ENCODE data around the gene ANKRD30B.
"Not testable (repeated sequence)": the region's sequence is repeated elsewhere in the genome, so short reads cannot be mapped to it uniquely, and the experiment has no call there.

The ANKRD30B gene, protein sequence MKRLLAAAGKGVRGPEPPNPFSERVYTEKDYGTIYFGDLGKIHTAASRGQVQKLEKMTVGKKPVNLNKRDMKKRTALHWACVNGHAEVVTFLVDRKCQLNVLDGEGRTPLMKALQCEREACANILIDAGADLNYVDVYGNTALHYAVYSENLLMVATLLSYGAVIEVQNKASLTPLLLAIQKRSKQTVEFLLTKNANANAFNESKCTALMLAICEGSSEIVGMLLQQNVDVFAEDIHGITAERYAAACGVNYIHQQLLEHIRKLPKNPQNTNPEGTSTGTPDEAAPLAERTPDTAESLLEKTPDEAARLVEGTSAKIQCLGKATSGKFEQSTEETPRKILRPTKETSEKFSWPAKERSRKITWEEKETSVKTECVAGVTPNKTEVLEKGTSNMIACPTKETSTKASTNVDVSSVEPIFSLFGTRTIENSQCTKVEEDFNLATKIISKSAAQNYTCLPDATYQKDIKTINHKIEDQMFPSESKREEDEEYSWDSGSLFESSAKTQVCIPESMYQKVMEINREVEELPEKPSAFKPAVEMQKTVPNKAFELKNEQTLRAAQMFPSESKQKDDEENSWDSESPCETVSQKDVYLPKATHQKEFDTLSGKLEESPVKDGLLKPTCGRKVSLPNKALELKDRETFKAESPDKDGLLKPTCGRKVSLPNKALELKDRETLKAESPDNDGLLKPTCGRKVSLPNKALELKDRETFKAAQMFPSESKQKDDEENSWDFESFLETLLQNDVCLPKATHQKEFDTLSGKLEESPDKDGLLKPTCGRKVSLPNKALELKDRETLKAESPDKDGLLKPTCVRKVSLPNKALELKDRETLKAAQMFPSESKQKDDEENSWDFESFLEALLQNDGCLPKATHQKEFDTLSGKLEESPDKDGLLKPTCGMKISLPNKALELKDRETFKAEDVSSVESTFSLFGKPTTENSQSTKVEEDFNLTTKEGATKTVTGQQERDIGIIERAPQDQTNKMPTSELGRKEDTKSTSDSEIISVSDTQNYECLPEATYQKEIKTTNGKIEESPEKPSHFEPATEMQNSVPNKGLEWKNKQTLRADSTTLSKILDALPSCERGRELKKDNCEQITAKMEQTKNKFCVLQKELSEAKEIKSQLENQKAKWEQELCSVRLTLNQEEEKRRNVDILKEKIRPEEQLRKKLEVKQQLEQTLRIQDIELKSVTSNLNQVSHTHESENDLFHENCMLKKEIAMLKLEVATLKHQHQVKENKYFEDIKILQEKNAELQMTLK (N-terminal part only)

DNA sequence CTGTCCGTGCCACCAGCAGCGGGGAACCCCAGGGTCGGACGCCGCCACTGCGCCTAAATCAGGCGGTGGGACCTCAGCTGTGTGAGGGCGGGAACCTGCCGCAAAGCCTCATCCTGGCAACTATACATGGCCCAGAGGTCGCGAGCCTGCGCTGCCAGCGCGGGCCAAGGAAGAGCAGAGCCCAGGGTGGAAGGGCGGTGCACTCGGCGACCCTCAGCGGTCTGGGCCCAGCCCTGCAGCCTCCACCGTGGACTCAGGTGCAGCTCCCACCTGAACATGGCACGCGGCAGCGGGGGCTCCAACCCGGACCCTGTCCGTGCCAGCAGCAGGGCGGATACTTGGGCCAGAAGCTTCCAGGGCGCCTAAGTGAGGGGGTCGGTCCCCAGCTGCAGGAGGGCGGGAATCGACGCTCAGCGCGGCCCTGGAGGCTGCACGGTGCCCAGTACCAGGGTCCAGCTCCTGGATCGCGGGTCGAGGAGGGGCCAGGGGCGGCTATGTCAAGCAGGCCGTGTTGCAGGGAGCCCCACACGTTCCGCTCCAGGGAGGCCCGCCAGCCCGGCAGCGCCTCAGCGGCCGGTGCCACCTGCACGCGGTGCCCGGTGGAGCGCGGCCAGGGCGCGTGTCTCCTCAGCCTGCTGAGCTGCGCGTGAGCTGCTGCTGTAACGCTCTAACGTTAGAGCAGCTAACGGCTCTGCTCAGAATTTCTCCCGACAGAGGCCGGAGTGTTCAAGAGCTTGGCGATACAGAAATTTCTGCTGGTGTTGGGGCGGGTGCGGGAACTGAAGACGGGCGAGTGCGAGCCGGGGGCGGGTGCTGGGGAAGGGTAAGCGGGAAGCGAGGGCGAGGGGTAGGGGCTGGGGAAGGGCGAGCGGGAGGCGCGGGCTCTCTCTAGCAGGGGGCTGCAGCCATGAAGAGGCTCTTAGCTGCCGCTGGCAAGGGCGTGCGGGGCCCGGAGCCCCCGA is at the start of gene ANKRD30B:
Gene ANKRD30B (plus strand): TSS at position 660 of the 962 bp plus-strand sequence. CDS start 248 bp downstream, at position 908.
- no peak for DNase-seq (ENCODE audit: low read depth)

DNA sequence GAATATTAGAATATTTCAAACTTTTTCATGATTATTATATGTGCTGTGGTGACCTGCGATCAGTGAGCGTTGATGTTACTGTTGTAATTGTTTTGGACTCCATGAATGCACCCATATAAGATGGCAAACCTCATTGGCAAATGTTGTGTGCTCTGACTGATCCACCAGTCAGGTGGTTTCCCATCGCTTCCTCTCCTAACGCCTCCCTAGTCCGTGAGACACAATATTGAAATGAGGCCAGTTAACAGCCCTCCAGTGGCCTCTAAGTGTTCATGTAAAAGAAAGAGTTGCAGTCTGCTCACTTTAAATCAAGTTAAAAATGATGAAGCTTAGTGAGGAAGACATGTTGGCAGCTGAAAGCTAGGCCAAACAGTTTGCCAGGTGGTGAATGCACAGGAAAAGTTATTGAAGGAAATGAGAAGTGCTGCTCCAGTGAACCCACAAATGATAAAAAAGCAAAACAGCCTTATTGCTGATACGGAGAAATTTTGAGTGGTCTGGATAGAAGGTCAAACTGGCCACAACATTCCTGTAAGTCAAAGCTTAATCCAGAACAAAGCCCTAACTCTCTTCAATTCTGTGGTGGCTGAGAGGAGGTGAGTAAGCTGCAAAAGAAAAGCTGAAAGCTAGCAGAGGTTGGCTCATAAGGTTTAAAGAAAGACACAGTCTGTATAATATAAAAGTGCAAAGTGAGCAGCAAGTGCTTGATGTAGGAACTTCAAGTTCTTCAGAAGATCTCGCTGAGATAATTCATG is 46.5 kb upstream of the ANKRD30B start:
- not testable (repeated sequence) for DNase-seq (ENCODE audit: low read depth)

DNA sequence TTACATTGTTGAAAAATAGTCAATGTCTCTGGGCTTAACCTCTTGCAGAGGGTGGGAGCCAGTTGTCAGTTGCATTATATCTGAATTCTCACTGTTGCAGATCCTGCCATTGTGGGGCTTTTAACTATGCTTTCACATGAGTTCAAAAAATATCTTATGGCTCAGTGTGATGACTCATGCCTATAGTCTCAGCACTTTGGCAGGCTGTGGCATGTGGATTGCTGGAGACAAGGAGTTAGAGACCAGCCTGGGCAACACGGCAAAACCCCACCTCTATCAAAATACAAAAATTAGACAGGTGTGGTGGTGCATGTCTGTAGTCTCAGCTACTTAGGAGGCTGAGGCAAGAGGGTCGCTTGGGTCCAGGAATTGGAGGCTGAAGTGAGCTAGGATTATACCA is 38.2 kb upstream of the ANKRD30B start:
- DNase-seq (ENCODE audit: low read depth), result not testable (repeated sequence)

DNA sequence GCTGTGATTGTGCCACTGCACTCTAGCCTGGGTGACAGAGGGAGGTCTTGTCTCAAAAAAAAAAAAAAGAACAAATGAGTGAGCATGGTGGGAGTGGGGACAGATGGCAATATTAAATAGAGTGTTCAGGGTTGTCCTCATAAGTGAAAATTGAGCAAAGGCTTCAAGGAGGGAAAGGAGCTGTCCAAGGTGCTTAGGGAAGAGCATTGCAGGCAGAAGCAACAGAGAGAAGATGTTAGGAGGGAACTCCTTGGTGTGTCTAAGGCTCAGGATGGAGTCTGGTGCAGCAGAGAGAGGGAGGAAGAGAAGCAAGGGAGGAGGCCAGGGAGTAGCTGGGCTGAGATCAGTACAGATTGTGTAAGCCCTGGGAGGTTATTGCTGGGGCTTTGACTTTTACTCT is 26.4 kb upstream of the ANKRD30B start:
- DNase-seq (ENCODE audit: low read depth), result not testable (repeated sequence)

DNA sequence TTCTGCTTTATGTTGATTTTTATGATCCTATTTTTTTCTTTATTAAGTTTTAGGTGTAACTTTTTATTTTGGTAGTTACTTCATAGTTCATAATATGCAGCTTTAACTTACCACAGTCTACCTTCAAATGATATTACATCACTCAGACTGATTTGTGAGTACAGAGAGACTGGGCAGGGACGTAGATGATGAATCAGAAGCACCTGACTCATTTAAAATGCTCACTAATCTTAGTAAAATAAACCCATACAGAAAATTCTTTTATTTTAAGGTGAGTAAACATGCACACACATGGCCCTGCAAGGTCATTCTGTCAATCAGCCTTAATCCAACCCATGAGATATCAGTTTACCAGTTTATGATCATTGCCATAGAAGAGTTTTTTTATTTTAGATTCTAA is 8.9 kb upstream of the ANKRD30B start:
- DNase-seq (ENCODE audit: low read depth), result not testable (repeated sequence)

DNA sequence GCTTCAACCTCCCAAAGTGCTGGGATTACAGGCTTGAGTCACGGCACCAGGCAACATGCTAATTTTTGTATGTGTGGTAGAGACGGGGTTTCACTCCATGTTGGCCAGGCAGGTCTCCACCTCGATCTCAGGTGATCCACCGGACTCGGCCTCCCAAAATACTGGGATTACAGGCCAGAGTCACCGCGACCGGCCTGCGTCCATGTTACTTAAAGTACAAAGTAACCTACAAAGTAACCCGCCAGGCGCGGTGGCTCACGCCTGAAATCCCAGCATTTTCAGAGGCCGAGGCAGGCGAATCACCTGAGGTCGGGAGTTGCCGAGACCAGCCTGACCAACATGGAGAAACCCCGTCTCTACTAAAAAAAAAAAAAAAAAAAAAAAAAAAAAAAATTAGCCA is 1.1 kb upstream of the ANKRD30B start:
- DNase-seq (ENCODE audit: low read depth), result no peak

DNA sequence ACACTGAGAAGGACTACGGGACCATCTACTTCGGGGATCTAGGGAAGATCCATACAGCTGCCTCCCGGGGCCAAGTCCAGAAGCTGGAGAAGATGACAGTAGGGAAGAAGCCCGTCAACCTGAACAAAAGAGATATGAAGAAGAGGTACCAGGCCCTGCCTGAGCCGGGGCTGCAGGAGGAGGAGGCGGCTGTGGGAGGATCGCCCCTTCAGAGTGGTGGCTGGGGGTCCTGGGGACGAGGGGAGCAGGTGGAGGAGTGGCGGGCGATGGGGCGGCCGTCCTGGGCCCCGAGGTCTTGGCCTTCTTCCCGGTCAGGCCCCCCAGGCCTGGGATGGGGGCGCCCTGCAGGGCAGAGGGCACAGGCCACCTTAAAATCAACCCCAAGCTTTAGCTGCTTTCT is 524 bp downstream of the ANKRD30B start:
- no peak for DNase-seq (ENCODE audit: low read depth)

DNA sequence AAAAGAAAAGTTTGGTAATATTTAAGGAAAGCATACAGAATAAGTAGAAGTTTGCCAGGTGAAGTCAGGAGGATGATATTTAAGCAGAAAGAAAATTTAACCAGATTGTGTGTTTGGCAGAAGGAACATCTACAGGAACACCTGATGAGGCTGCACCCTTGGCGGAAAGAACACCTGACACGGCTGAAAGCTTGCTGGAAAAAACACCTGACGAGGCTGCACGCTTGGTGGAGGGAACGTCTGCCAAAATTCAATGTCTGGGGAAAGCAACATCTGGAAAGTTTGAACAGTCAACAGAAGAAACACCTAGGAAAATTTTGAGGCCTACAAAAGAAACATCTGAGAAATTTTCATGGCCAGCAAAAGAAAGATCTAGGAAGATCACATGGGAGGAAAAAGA is 15.6 kb downstream of the ANKRD30B start:
- not testable (repeated sequence) for DNase-seq (ENCODE audit: low read depth)

DNA sequence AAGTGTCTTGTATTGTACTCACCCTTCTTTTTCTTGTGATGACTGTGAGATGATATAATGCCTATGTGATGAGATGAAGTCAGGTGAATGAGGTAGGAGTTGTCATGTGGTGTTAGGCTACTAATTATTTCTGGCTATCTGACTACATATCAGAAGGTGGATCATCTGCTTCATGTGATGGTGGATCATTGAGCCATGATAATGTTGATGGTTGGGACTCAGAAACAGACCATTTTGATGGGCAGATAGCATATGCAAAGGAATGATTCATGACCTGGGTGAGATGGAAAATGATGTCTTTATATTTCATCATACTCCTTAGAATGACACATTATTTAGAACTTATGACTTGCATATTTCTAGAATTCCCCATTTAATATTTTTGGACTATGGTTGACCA is 19.5 kb downstream of the ANKRD30B start:
- no peak for DNase-seq (ENCODE audit: low read depth)

DNA sequence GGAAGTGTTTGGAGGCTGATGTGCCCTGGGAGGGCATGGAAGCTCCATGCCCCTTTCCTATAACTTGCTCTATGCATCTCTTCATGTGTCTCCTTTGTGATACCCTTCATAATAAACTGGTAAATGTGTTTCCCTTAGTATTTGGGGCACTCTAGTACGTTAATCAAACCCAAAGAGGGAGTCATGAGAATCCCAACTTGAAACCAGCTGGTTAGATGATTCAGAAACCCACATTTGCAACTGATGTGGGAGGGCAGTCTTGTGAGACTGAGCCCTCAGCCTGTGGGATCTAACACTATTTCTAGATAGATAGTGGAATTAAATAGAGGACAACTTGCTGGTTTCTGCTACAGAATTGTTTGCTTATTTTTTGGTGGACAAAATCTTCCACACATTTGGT is 20.3 kb downstream of the ANKRD30B start:
- no peak for DNase-seq (ENCODE audit: low read depth)

DNA sequence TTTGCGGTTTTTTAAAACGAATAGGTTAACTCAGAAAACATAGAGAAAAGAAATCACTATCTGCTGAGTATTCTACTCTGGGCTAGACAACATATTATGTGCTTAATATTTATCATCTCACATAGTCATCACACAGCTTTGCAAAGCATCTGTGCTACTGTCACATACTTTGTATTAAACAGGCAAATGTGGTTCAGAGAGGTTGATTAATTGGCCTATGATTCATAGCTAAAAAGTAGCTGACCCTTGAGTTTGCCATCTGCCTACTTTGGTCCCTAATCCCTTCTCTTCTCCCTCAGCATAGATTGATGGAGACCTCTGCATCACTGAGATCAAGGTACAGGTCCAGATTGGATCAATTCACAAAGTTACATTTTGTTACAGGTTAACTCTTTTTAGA is 21.4 kb downstream of the ANKRD30B start:
- DNase-seq (ENCODE audit: low read depth), result no peak

DNA sequence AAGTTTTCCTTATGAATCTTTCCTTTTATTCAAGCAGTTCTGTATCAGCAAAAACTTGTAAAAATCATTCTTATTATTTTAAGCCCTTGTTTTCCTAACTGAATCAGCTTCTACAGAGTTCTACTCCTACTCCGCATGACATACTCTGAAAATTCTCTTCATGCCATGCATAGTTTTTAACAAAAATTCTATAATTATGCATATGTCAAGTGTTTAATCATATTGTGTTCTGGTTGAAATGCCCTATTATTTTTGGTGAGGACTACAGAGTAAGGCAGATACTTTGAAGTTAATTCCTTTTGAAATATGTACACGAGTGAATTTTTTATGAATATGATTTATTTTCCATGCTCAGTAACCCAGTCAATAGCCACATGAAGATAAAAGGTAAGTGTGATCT is 28.8 kb downstream of the ANKRD30B start:
- no peak for DNase-seq (ENCODE audit: low read depth)

DNA sequence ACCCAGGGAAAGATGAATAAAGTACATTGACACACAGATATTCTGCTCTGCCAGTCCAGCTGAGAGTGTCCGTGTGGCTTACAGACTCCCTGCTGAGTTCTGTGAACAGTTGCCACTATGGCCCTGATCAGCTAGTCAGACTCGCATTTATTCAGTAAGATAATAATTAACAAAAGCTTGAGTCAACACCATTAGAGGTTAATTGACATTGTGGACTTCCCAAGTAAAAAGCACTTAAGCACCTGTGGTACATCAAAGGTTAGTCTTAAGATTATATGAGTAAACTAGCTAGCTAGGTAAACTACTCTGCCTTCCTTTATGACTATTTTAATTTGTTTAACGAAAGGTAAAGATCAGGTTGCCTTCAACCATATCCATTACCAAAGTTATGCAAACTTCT is 33.7 kb downstream of the ANKRD30B start:
- DNase-seq (ENCODE audit: low read depth), result no peak

DNA sequence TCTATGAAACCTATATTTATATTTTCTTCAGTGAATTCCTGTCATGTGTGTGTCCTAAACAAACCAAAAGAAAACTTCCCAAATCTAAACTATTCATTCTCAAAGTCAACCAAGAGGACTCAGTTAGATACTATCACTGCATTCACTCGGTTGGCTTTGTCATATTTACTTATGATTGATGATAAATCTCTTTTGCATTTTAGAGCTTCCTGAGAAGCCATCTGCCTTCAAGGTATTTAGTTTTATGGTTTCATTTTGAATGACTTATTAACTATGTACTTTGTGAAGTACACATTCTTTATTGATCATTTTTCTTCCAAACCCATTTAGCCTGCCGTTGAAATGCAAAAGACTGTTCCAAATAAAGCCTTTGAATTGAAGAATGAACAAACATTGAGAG is 36.2 kb downstream of the ANKRD30B start:
- DNase-seq (ENCODE audit: low read depth), result no peak

DNA sequence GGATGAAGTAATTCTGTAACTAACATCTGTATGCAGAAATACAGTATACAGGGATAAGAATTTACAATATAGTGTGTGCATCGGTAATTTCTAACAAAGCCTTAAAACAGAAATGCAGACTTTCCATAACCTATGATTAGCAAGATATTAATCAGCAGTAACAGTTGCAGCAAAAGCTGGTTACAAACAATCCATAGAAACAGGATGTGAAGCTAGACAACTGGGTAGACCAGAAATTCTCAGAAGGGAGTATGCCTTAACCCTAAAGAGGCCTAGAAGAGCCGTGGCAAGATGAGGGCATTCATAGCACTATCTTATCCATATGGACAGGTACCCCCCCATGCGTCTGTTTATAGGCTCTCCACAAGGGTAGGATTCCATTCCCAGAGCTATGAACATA is 48.9 kb downstream of the ANKRD30B start:
- not testable (repeated sequence) for DNase-seq (ENCODE audit: low read depth)

DNA sequence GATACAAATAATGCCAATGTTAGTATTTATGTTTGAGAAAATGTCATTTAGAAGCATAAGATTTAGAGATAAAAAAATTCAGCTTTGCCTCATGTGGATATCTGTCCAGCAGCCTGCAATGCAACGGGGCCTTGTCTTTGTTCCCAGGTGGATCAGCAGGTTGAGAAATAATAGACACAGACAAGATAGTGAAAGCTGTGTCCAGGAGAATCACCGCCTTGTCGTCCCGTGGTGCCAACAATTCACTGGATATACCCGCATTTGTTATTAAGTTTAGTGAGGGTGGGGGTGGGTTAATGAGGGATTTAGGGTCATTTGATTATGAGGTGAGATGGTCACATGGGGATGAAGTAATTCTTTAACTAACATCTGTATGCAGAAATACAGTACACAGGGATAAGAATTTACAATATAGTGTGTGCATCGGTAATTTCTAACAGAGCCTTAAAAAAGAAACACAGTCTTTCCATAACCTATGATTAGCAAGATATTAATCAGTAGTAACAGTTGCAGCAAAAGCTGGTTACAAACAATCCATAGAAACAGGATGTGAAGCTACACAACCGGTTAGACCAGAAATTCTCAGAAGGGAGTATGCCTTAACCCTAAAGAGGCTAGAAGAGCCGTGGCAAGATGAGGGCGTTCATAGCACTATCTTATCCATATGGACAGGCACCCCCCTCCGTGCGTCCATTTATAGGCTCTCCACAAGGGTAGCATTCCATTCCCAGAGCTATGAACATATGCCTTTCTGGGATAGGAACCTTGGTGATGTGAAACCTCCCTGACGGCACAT is 50.2 kb downstream of the ANKRD30B start:
- DNase-seq (ENCODE audit: low read depth), result not testable (repeated sequence)

DNA sequence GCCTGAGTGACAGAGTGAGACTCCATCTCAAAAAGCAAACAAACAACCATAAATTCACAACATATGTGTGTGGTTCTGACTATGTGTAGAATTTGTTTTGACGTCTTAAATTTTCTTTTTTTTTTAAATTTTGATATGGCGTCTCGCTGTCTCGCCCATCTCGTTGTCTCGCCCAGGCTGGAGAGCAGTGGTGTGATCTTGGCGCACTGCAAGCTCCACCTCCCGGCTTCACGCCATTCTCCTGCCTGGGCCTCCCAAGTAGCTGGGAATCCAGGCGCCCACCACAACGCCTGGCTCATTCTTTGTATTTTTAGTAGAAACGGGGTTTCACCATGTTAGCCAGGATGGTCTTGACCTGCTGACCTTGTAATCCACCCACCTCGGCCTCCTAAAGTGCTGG is 63.1 kb downstream of the ANKRD30B start:
- not testable (repeated sequence) for DNase-seq (ENCODE audit: low read depth)

DNA sequence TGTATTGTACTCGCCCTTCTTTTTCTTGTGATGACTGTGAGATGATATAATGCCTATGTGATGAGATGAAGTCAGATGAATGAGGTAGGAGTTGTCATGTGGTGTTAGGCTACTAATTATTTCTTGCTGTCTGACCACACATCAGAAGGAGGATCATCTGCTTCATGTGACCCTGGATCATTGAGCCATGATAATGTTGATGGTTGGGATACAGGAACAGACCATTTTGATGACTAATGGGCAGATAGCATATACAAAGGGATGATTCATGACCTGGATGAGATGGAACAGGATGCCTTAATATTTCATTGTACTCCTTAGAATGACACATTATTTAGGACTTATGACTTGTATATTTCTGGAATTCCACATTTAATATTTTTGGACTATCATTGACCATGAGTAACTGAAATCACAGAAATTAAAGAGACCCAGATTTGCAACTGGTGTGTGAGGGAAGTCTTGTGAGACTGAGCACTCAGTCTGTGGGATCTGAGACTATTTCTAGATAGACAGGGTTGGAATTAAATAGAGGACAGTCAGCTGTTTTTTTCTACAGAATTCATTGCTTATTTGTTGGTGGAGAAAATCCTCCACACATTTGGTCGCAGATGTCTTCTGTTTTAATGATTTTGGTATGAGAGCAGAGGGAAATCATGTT is 79.1 kb downstream of the ANKRD30B start:
- not testable (repeated sequence) for DNase-seq (ENCODE audit: low read depth)

DNA sequence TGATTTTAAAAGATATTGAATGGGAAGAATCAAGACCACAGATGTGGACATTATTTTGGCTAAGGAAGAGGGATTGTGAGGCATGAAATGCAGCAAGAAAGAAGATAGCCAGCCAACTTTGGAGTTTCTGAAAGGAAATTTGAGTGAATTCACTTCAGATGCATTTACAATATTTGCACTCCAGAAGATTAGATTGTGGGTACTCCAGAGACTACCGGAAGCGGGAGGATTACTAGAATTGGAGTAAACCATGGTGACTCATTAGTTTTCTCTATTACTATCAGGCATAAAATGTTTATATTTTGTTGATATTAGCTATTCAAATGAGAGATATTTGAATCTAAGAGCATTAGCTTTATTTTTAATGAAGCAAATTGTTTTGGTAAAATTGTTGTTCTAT is 93.6 kb downstream of the ANKRD30B start:
- not testable (repeated sequence) for DNase-seq (ENCODE audit: low read depth)

Data from stimulated activated CD8-positive, alpha-beta memory T cell treated with anti-CD3 and anti-CD28 coated beads, Interleukin-12 subunit alpha, Interleukin-12 subunit beta, amount 100 ng/mL, for 4 hours (primary cell).